ENCODE results near the gene CENPC.

CENPC gene

DNA sequence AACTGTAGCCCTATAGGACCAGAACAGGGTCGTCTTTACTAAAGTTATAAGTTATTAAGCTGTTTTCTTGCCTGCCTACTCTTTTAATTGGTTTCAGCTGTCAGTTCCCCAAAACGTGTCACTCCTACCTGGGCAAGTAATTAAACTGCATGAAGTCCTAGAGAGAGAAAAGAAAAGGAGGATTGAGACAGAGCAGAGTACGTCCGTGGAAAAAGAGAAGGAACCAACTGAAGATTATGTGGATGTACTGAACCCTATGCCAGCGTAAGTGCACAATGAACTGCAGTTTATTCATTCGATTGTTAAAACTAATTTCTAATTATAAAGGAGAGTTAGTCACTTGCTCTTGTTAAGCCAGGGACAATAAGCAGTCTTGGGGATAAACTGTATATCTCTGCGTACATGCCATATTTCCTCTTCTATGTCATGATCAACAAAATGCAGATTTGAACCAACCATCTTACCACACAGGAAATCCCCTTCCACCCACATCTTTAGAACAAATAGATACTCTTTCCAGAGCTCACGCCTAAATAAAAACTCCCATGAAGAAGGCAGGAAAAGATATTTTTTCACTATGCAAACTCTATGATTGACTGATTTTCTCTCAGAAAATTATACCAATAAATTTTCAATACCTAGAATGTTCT is 36.0 kb upstream of the CENPC start:
- TF ChIP-seq, protein P1, sequence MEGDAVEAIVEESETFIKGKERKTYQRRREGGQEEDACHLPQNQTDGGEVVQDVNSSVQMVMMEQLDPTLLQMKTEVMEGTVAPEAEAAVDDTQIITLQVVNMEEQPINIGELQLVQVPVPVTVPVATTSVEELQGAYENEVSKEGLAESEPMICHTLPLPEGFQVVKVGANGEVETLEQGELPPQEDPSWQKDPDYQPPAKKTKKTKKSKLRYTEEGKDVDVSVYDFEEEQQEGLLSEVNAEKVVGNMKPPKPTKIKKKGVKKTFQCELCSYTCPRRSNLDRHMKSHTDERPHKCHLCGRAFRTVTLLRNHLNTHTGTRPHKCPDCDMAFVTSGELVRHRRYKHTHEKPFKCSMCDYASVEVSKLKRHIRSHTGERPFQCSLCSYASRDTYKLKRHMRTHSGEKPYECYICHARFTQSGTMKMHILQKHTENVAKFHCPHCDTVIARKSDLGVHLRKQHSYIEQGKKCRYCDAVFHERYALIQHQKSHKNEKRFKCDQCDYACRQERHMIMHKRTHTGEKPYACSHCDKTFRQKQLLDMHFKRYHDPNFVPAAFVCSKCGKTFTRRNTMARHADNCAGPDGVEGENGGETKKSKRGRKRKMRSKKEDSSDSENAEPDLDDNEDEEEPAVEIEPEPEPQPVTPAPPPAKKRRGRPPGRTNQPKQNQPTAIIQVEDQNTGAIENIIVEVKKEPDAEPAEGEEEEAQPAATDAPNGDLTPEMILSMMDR (IDR thresholded peaks at IDR 0.05): no peak
- Histone ChIP-seq H3K27me3 (no peaks in the 10 kb centered on the region), H3K9me3 (no peaks in the 10 kb centered on the region), H3K36me3 (no peaks in the 10 kb centered on the region), H3K4me3 (ENCODE audit: low read depth in 1 of 2, low read length in 1 of 2) (no peak overlapping the region), H3K4me1 (ENCODE audit: control insufficient read depth in 1 of 2, insufficient read depth in 1 of 2, low read depth in 1 of 2, low read length in 1 of 2) (peaks cover 5 to 10% of the 10 kb centered on the region in 2 experiments), H3K27ac (no peak overlapping the region)

DNA sequence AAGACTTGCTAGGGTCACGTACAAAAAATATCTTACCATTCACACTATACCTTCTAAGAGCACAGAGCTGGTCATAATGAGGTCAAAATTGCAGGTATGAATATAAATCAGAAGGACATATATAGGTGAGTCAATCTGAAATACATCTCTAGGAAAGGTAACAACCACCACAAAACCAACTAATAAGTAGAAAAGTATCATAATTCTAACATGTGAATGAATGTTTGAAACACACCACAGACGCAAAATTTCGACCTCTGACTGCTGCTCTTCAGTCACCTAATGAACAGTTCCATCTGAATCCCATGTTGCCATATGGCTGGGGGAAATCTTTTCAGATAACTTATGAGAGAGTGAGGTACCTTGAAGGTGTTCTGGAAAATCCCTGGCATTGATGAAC is 35.3 kb upstream of the CENPC start:
- no peaks in the 10 kb centered on the region for H3K36me3 ChIP-seq
- no peaks in the 10 kb centered on the region for H3K9me3 ChIP-seq
- no peaks in the 10 kb centered on the region for H3K27me3 ChIP-seq
- no peak overlapping the region for H3K4me3 ChIP-seq (ENCODE audit: low read depth in 1 of 2, low read length in 1 of 2)
- H3K27ac ChIP-seq: no peak overlapping the region
- peaks cover 7 to 13% of the 10 kb centered on the region in 2 experiments for H3K4me1 ChIP-seq (ENCODE audit: control insufficient read depth in 1 of 2, insufficient read depth in 1 of 2, low read depth in 1 of 2, low read length in 1 of 2)
- TF ChIP-seq, protein P1 (IDR thresholded peaks at IDR 0.05): no peak

DNA sequence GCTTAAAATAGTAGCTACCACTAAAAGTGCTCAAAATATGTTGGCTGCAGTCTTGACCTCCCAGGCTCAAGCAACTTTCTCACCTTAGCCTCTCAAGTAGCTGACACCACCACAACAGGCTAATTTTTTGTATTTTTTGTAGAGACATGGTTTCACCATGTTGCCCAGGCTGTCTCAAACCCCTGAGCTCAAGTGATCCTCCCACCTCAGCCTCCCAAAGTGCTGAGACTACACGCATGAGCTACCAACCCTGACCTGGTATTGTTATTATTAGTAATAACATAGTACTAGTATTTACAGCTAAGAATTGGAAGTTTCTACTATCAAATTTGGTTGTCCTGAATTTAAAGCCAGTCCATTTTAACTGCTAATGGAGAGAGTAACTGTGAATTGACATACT is 31.2 kb upstream of the CENPC start:
- Histone ChIP-seq H3K9me3 (no peaks in the 10 kb centered on the region), H3K4me3 (ENCODE audit: low read depth in 1 of 2, low read length in 1 of 2) (no peak overlapping the region), H3K27me3 (no peaks in the 10 kb centered on the region), H3K36me3 (no peaks in the 10 kb centered on the region), H3K4me1 (ENCODE audit: control insufficient read depth in 1 of 2, insufficient read depth in 1 of 2, low read depth in 1 of 2, low read length in 1 of 2) (peaks cover 13 to 16% of the 10 kb centered on the region in 2 experiments), H3K27ac (no peak overlapping the region)
- TF ChIP-seq, protein P1 (IDR thresholded peaks at IDR 0.05): no peak

DNA sequence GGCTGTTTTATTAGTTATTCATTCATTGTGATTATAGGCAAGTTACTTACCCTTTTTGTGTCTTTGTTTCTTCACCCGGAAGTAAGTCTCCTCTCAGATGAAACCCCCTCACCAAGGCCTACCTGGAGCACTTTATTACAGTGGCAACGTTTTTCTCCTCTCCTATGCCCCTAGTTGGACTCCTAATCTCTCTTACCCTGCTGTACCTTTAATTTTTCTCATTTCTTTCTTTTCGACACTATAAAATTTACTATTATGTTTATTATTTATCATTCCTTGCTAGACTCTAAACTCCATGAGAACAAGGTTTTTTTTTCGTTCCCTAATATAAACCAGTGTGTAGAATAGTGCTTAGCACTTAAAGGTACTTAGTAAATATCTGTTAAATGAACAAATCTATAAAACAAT is 30.8 kb upstream of the CENPC start:
- Histone ChIP-seq H3K27ac (no peak overlapping the region), H3K36me3 (no peaks in the 10 kb centered on the region), H3K27me3 (no peaks in the 10 kb centered on the region), H3K4me3 (ENCODE audit: low read depth in 1 of 2, low read length in 1 of 2) (no peak overlapping the region), H3K9me3 (no peaks in the 10 kb centered on the region), H3K4me1 (ENCODE audit: control insufficient read depth in 1 of 2, insufficient read depth in 1 of 2, low read depth in 1 of 2, low read length in 1 of 2) (peaks cover 8 to 11% of the 10 kb centered on the region in 2 experiments)
- TF ChIP-seq, protein P1 (IDR thresholded peaks at IDR 0.05): no peak

DNA sequence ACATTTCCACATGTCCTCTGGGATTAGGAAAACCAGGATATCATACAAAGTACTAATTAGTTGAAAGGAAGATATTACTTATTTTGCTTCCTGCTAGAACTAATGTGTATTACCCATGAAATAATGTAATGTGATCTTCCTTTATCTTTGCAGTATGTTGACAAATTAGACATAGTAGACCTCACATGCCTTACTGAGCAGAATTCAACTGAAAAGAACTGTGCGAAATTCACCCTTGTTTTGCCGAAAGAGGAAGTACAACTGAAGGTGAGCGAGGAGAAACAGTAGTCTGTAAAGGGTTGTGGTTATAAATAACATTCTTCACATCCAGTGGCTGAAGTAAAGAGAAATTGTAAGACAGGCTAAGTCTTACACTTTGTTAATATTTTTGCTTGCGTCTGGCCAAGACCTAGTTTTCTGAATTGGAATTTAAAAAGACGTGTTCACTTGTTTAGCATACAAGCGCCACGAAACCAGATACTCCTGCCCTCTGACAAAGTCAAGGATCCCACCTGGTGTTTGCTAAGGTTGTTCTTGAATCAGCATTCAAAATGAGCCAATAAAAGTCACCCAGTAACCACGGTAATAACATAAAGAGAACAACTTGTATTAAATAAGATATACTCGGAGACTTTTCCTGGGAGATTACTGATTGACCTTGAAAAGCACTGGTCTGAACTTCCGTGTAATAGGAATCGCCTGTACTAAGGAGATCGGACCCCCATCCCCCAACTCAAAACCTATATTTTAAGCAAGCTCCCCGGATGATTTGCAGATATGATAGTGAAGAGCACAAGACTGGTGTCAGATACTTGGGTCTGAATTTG is 30.1 kb upstream of the CENPC start:
- Histone ChIP-seq H3K9me3 (no peaks in the 10 kb centered on the region), H3K27me3 (no peaks in the 10 kb centered on the region), H3K4me3 (ENCODE audit: low read depth in 1 of 2, low read length in 1 of 2) (peak overlapping the region in 1 of 2 experiments; percentile 13), H3K36me3 (no peaks in the 10 kb centered on the region), H3K4me1 (ENCODE audit: control insufficient read depth in 1 of 2, insufficient read depth in 1 of 2, low read depth in 1 of 2, low read length in 1 of 2) (peaks cover 8 to 10% of the 10 kb centered on the region in 2 experiments), H3K27ac (no peak overlapping the region)
- TF ChIP-seq, protein P1 (IDR thresholded peaks at IDR 0.05): no peak
